GM18499 (cell line): Measurements from ENCODE around the gene C14orf93.

Source experiments
- ATAC-seq: cut with Tn5 transposase; IDR thresholded peaks from one replicate; pipeline ENCODE4 v1.9.1; 2021; ENCODE audit warnings: moderate number of reproducible peaks; ENCODE audit not compliant: insufficient read depth, unreplicated experiment

C14orf93 gene

DNA sequence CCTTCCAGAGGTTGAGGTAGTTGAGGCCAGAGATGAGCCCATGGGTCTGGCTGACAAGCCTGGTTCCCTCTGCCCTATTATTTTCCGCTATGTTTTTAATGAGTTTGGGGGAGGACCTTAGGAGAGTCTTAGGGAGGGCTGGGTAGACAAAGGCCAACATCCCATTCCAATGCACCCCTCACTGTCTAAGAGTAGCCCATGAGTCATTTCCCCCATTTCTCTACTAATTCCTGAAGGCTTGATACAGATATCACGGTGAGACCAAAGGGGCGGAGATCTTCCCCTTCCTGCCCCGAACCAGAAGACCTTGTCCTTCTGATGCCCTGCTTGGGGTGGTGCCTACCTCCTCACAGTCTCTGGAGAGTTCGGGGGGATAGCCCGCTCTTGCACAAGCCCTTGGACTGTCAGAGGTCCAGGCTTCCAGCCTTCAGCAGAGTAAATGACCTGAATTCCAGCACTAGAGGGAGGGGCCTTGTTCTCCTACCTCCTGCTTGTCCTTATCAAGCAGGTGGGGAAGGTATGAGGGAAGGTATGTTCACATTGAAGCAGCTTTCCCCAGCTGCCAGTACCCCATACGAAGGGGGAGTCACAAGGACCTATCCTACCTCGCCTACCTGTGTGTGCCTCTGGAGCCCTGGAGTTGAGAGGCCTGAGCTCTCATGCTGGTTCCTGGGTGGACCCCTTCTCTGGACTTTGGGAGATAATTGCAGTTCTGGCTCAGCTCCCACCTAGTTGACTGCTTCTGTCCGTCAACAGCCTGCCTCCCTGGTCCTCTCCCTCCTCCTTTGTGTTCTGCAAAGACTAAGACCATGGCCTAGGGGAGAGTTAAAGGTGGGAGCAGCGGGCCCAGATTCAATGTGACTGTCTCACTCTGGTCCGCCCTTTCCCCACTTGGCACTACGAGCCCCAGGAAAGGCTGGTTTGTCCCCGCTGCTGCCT lies 35.7 kb upstream of the C14orf93 start:
- no peak for ATAC-seq

DNA sequence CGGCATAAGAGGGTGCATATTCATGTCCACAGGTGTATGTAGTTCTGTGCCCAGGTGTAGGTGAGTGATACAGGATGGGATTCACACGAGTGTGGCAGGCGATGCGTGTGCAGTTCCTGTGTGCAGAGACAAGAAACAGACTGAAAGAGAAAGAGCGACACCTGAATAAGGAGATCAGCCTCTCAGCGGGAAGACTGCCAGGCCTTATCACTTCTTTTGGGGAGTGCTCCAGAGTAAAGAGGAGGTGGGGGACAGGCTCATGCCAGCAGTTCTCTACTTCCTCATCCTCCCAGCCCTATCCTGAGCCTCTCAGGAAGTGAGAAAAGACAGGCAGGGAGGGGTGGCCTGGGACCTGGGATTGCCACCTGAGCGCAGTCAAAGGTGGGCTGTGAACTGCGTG lies 34.9 kb upstream of the C14orf93 start:
- ATAC-seq, result no peak

DNA sequence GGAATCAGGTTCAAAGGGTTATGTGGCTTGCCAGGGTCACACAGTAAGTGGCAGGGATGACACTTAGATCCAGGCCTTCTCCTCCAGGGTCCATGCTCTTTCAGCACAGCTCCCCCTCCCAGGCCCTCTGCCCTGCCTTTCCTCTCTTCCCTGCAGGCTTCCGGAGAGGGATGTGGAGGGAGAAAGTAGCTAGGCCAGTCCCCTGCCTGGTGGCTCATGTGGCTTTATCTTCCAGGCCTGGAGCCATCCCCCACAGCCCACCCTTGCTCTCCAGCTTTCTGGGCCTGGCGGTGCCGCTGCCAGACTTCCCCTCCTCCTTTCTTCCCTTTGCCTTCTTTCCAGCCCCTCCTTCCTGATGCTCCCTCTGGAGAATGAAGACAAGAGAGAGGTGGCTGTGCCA lies 33.8 kb upstream of the C14orf93 start:
- ATAC-seq, result no peak

DNA sequence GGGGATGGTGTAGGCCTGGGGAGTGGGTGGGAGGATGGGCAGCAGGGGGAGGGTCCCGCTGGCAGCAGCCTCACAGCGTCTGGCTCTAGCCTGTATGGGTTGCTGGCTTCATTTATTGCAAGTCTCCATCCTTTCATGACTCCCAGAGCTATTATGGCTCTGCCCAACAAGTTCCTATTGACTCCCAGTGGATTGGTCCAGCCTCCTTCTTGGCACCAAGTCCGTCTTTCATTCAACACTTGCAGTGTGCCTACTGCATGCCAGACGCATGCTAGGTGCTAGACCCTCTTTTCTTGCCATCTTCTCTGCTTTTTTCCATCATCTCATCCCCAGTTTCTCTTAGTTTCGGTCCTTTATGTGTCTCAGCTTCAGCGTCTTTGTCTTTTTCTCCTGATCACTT lies 33.2 kb upstream of the C14orf93 start:
- no peak for ATAC-seq

DNA sequence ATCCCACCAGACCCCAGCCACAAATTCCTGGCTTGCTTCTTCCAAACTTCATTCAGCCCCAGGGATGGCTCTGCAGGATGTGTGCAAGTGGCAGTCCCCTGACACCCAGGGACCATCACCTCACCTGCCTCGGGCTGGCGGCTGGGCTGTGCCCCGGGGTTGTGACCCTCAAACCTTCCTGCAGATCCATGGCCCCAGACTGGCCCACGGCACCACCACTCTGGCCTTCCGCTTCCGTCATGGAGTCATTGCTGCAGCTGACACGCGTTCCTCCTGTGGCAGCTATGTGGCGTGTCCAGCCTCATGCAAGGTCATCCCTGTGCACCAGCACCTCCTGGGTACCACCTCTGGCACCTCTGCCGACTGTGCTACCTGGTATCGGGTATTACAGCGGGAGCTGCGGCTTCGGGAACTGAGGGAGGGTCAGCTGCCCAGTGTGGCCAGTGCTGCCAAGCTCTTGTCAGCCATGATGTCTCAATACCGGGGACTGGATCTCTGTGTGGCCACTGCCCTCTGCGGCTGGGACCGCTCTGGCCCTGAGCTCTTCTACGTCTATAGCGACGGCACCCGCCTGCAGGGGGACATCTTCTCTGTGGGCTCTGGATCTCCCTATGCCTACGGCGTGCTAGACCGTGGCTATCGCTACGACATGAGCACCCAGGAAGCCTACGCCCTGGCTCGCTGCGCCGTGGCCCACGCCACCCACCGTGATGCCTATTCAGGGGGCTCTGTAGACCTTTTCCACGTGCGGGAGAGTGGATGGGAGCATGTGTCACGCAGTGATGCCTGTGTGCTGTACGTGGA lies 32.4 kb upstream of the C14orf93 start, which contains the start of gene PSMB11:
Gene PSMB11, plus strand, starts transcription at position 51 of the 804 bp plus-strand sequence. Its CDS starts 14 bp downstream, at position 65.
- no peak for ATAC-seq

DNA sequence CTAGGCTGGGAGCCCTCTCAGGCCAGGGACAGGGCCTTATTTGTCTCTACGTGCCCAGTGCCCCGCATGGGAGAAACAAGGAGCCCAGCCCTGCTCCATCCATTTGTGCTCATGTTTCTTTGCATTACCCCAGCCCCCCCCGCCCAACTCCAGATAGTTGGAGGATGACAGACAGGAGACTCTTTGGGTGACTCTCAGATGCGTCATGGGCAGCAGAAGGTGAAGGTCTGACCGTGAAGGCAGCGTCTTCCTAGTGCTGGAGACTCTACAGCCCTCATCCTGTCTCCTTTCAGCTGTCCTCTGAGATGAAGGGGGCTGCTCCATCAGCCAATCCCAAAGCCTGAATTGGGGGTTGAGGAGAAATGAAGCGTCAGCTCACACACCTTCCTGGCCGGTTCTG lies 31.8 kb upstream of the C14orf93 start:
- no peak for ATAC-seq

DNA sequence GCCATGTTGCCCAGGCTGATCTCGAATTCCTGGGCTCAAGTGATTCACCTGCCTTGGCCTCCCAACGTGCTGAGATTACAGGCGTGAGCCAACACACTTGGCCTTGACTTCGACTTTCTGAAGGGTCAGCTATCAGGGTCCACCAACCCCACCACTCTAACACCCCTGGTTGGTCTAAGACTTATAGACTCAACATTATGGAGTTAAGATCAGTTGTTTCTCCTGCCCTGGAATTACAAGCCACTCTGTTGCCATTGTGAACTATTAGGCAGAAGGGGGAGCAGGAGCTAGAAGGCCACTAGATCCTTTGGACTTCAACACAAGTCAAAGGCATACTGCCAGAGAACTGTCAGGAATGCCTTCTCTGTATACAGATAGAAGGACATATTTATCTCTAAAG lies 30.2 kb upstream of the C14orf93 start:
- ATAC-seq, result no peak

DNA sequence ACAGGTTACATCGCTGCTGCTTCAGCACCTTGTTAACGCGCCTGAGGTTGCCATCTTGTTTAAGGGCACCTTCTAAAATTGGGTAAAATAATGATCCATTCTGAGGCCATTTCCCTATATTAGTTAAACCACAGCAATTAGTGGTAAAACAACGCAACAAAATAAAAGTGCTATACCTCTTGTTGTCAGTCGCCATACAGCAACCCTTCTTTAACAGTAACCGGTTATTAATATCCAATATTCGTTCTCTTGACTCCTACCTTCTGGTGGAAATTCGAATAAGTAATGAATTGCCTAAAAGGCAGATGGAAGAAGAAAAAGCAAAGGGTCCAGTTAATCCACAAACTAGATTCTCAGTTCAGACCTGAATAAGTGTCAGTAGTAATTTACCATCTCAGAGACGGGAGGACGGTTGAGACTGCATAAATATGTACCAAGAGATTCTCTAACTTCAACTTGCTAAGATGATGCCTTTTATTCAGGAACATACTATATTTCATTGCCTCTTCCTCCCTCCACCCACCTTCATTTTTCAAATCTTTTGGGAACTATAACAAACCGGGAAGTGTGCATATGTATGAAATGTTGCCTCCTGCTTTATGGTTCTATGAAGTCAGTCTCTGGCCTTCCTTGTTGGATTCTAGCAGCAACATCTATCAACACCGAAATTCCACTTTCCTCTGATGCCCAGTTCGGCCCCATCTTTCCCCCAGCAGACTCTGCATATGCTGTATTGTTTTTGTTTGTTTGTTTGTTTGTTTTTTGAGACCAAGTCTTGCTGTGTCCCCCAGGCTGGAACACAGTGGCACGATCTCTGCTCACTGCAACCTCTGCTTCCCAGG lies 25.6 kb upstream of the C14orf93 start:
- no peak for ATAC-seq

DNA sequence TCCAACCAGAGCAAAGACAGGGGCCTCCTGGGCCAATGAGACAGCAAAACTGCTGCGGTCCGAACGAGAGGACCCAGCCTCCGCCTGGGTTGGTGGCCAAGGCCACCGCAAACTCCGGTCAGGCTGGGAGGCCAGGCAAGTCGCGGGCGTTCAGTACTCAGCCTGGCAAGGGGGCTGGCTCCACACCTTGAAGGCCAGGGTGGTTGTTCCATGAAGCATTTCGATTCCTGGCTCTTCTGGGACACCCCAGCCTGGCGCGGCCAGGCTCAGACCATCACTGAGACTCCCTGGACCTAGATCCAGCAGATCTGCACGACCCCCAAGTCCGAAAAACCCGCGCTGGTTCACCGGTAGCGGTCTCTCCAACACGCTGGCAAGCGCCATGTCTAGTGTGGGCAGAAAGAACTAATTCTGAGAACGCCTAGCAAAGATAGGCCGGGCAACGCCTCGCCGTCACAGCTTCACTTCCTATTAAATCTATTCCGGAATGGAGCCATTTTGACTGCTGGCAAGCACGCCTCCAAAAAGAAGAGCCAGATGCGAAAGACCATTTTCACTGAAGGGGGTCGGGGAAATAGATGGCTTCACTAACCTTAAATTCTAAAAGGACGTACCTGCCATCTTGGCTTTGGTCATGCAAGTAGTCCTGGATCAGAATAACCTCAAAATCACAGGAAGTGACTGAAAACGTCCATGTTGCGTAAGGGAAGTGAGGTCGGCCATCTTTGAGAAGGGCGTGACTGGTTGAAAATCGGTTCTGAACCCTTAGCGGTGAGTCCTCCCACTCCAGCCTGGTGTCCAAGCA lies 24.8 kb upstream of the C14orf93 start, which contains the start of gene PSMB5:
Gene PSMB5, minus strand, starts transcription at position 403 of the 805 bp plus-strand sequence. Its CDS starts 19 bp downstream, at position 384.
- ATAC-seq, result peak; percentile 84

DNA sequence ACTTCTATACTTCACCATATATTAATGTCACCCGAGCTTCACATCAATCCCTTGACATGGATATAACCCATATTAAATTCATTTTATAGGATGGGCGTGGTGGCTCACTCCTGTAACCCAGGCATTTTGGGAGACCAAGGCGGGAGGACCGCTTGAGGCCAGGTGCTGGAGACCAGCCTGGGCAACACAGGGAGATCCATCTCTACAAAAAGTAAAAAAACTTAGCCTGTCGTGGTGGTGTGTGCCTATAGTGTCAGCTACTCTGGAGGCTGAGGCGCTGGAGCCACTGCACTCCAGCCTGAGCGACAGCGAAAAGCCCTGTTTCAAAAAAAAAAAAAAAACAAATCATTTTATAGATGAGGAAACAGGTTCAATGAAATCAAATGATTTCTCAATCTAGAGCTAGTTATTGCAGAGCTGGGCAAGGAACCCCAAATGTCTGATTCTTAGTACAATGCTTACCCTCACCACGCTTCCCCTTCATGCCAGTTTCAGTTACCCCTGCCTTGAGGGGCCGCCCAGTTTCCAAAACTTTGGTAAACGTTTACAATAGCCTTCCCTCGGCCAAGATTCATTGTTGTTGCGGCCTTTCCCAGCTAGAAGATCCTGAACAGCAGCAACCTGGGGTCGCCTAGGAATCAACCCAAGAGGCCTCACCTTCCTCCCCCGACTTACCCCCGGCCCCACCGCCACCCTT lies 24.0 kb upstream of the C14orf93 start:
- ATAC-seq, result no peak

DNA sequence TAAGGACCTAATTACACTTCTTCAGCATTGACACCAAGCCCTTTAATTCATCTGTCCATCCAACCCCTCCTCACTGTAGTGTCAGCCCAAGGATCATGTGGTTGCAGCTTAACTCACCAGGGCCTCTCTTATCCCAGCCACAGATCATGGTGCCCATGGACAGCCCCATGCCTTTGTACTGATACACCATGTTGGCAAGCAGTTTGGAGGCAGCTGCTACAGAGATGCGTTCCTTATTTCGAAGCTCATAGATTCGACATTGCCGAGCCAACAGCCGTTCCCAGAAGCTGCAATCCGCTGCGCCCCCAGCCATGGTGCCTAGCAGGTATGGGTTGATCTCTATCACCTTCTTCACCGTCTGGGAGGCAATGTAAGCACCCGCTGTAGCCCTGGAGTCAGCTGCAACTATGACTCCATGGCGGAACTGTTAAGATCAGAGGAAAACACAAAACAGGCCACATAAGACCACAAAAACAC lies 23.3 kb upstream of the C14orf93 start:
- ATAC-seq, result no peak

DNA sequence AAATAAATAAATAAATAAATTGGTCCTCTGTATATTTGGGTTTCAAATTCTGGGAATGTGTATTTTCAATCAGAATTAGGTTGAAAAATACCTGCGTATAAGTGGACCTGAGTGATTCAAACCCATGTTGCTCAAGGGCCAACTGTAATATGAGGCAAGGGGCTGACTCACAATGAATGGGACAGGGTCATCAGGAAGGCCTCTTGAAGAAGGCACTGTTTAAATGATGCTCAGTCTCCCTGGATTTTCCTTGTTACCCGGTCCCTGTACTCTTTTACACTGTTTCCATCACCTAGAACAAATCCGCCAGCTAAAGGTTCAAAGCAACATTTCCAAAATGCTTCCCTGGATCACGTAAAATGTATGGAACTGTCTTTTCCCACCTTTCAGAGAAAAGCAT lies 21.0 kb upstream of the C14orf93 start:
- no peak for ATAC-seq

DNA sequence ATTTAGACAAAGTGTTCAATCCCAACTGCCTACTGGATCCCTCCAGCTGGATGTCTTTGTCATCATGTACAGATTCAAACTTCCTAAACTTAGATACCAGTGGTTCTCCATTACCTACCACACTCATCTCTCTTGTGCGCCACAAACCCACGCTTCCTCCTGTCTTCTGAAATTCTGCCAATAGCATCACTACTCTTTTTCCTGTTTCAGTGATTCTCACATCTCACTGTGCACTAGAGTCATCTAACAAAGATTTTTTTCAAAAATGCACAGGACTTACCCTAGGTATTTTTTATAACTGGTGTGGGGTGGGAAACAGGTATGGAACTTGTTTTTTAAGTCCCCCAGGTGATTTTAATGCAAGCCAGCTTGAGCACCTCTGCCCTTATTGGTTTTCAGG lies 18.9 kb upstream of the C14orf93 start:
- ATAC-seq, result no peak

DNA sequence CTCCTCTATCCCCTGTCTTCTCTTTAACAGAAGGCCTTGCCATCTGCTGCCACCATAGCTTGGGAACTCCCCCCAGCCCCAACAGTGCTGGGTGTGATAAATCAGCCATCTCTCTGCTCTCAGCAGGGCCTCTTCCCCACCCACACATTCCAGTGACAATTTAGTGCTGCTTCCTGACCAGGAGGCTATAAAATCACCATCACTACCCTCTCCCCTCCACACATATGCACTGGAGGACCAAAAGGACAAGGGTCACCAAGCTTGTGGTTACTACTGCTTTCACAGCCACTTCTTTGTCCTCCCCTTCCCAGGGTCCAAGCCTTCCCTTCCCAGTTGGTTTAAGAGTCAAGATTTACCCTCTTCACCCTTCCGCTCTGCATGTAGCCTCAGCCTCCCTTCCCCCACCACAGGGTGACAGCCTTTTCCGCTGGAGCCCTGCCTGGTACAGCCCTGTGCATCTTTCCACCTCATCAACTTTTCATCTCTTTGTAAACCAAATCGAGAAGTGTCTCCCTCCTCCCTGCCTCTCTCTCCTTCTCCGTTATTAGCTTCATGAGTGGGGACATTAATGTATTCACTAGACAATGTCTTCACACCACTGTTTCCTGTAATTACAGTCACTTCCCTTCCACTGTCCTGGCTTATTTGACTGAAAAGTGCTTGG lies 15.3 kb upstream of the C14orf93 start:
- no peak for ATAC-seq

DNA sequence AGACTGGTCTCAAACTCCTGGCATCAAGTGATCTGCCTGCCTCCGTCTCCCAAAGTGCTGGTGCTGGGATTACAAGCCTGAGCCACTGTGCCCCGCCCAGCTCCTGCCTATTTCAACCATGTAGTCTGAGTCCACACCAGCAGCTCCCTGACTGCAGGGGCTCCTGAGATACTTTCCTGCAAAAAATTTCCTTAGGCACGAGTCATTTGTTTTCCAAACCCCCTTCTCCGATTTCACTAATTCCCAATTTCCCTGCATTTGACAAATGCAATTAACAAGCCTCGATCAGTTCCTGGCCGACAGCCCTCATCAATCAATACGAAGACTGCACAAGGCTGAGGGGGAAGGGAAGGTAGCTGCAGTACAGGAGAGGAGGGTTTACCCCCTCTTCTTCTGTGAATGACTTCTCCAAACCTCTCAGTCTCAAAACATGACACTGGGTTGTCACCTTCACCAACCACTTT lies 14.7 kb upstream of the C14orf93 start:
- no peak for ATAC-seq

DNA sequence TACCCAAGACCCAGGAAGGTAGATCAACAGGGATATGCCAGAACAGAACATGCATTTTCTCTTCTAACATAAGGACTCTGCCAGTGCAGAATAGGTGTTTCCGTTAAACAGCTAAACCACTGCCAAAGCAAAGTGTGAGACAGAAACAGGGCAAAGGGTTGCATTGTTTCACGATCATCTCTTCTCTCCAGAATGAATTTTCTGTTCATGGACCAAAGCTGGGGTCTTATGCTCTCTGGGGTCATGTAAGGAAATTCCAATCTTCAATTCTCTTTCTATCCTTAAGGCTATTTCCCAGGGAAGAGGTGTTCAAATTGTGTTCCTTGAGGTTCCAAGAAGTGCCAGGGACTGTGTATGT lies 13.8 kb upstream of the C14orf93 start:
- ATAC-seq, result no peak

DNA sequence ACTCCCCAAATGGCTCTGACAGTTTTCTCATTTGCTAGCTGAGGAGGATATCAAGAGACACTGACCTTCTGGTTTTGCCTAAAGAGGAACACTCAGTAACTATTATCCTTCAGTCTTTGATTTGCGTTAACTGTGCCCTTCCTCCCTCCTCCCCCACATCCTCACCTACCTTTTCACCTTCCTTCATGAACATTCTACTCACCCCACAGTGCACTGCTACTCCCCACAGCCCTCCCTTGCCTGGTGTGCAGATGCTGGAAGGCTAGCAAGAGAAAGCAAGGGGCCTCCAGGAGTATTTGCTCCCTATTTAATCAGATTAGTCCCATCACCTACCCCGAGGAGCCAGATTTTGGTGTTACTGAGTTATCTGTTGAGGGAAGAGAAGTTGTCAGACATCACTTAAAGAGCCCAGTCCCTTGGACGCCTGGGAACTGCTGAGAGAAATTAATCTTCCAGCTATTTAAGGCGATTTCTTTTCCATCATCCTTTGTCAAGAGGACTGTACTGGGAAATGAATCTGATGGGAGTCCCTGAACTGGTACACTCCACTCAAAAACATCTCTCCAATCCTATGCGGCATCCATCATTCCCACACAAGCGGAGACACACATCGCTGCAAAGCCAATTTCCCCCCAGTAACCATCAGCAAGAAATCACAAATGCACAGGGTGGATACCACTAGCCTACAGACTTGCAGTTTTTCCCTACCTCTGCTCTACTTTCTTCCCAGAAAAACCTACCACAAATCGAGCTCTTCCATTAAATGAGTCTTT lies 13.3 kb upstream of the C14orf93 start:
- ATAC-seq, result no peak
